ENCODE data around the gene ADAMTS4.

ADAMTS4 gene

DNA sequence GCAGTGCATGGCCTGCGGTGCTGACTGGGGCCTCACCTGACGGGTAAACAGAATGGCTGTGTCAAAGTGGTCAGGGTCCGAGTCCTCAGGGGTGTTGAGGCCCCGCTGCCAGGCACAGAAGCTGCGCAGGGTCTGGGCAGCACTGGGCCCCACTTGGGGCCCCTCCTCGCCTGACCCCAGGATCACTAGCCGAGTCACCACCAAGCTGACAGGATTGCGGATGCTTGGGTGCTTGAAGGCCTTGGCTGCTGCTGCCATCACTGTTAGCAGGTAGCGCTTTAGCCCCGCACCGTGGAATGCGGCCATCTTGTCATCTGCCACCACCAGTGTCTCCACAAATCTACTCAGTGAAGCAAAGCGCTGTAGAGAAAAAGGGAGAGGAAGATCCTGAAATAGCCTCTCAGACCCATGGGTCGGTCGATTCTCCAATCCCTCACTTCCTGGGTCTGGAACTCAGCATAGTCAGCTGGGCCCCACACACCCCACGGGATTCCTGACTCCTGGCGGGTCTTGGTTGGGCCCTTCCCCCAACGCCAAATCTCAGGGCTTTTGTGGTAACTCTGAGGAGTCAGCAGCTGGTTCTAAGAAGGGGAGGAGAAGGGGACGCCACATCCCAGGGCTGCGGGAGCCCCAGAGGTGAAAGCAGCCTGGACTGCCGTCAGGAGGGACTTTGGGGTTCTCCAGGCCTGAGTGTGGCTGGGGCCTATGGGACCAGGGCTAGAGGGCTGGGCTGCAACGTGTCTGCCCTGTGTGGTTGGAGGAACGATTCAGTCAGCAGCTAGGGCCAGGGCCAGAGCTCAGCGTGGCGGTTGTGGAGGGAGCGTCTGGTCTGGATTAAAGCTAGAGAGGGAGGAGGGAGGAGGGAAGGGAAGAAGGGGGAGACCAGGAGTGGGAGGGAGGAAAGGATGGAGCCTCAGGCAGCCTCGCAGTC is 2.1 kb downstream of the ADAMTS4 start:
- H3K27me3 ChIP-seq (ENCODE audit: control insufficient read depth, low read length): no peaks in the 10 kb centered on the region
- H3K4me2 ChIP-seq (ENCODE audit: low read length): no peak overlapping the region
- no peaks in the 10 kb centered on the region for H4K20me1 ChIP-seq (ENCODE audit: control insufficient read depth, insufficient read depth, low read depth, low read length)
- 0 out of 2 replicates have a peak, but pooled peaks cover 3% of the 10 kb centered on the region for H3F3A ChIP-seq (ENCODE audit: control insufficient read depth, insufficient read depth)
- no peak overlapping the region for H3K4me3 ChIP-seq (ENCODE audit: low read length)
- TF ChIP-seq, protein P1, sequence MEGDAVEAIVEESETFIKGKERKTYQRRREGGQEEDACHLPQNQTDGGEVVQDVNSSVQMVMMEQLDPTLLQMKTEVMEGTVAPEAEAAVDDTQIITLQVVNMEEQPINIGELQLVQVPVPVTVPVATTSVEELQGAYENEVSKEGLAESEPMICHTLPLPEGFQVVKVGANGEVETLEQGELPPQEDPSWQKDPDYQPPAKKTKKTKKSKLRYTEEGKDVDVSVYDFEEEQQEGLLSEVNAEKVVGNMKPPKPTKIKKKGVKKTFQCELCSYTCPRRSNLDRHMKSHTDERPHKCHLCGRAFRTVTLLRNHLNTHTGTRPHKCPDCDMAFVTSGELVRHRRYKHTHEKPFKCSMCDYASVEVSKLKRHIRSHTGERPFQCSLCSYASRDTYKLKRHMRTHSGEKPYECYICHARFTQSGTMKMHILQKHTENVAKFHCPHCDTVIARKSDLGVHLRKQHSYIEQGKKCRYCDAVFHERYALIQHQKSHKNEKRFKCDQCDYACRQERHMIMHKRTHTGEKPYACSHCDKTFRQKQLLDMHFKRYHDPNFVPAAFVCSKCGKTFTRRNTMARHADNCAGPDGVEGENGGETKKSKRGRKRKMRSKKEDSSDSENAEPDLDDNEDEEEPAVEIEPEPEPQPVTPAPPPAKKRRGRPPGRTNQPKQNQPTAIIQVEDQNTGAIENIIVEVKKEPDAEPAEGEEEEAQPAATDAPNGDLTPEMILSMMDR (IDR thresholded peaks at IDR 0.05; ENCODE audit: low read depth, low read length, poor library complexity, severe bottlenecking): no peak
- no peak for TF ChIP-seq EZH2phosphoT487 (IDR thresholded peaks at IDR 0.05; ENCODE audit: borderline replicate concordance, low read length)
- H3K4me1 ChIP-seq (ENCODE audit: control insufficient read depth, low read length): peaks cover 46% of the 10 kb centered on the region
- no peaks in the 10 kb centered on the region for H3K36me3 ChIP-seq (ENCODE audit: control insufficient read depth, low read length)
- no peak overlapping the region for H3K27ac ChIP-seq (ENCODE audit: low read depth, low read length)
- no peaks in the 10 kb centered on the region for H3K9me2 ChIP-seq (replicated peaks; ENCODE audit: control insufficient read depth, low read length)
- no peaks in the 10 kb centered on the region for H3K79me2 ChIP-seq (ENCODE audit: control insufficient read depth, low read length)
- no peaks in the 10 kb centered on the region for H3K9me3 ChIP-seq (ENCODE audit: control insufficient read depth, insufficient read depth, low read length)

DNA sequence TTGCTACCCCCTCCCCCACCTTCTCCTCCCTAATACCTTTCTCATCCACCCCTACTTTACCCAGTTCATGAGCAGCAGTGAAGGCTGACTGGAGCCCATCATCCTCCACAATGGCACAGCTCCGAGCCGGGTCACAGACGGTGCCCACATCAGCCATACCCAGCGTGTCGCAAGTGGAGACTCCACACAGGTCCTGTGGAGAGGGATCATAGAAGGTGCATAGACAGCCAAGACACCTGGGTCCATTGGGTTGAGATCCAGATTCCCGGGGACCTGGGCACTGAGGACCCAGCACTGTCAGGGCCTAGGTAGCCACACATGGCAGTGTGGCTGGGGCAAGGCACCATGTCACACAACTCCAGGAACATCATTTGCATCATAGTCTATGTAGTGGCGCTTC is 2.7 kb downstream of the ADAMTS4 start:
- H3F3A ChIP-seq (ENCODE audit: control insufficient read depth, insufficient read depth): 0 out of 2 replicates have a peak, but pooled peaks cover 3% of the 10 kb centered on the region
- no peaks in the 10 kb centered on the region for H3K9me2 ChIP-seq (replicated peaks; ENCODE audit: control insufficient read depth, low read length)
- H4K20me1 ChIP-seq (ENCODE audit: control insufficient read depth, insufficient read depth, low read depth, low read length): no peaks in the 10 kb centered on the region
- H3K4me1 ChIP-seq (ENCODE audit: control insufficient read depth, low read length): peaks cover 39% of the 10 kb centered on the region
- H3K27ac ChIP-seq (ENCODE audit: low read depth, low read length): no peak overlapping the region
- no peak overlapping the region for H3K4me3 ChIP-seq (ENCODE audit: low read length)
- no peaks in the 10 kb centered on the region for H3K27me3 ChIP-seq (ENCODE audit: control insufficient read depth, low read length)
- H3K9me3 ChIP-seq (ENCODE audit: control insufficient read depth, insufficient read depth, low read length): no peaks in the 10 kb centered on the region
- H3K4me2 ChIP-seq (ENCODE audit: low read length): no peak overlapping the region
- no peaks in the 10 kb centered on the region for H3K79me2 ChIP-seq (ENCODE audit: control insufficient read depth, low read length)
- H3K36me3 ChIP-seq (ENCODE audit: control insufficient read depth, low read length): no peaks in the 10 kb centered on the region
- TF ChIP-seq, protein P1 (IDR thresholded peaks at IDR 0.05; ENCODE audit: low read depth, low read length, poor library complexity, severe bottlenecking): no peak

- no peaks in the 10 kb centered on the region for H3K9me3 ChIP-seq (ENCODE audit: control insufficient read depth, insufficient read depth, low read length)
- H3K27ac ChIP-seq (ENCODE audit: low read depth, low read length): peak overlapping the region; percentile 34
- no peaks in the 10 kb centered on the region for H3K79me2 ChIP-seq (ENCODE audit: control insufficient read depth, low read length)
- peak overlapping the region; percentile 31 for H3K4me3 ChIP-seq (ENCODE audit: low read length)
- H3K4me2 ChIP-seq (ENCODE audit: low read length): peak overlapping the region; percentile 51
- H3K4me1 ChIP-seq (ENCODE audit: control insufficient read depth, low read length): peaks cover 30% of the 10 kb centered on the region
- no peak for TF ChIP-seq EZH2phosphoT487 (IDR thresholded peaks at IDR 0.05; ENCODE audit: borderline replicate concordance, low read length)
- TF ChIP-seq, protein P1 (IDR thresholded peaks at IDR 0.05; ENCODE audit: low read depth, low read length, poor library complexity, severe bottlenecking): no peak
- no peaks in the 10 kb centered on the region for H3K36me3 ChIP-seq (ENCODE audit: control insufficient read depth, low read length)
- H3K27me3 ChIP-seq (ENCODE audit: control insufficient read depth, low read length): no peaks in the 10 kb centered on the region
- H3F3A ChIP-seq (ENCODE audit: control insufficient read depth, insufficient read depth): 0 out of 2 replicates have a peak, but pooled peaks cover 3% of the 10 kb centered on the region
- no peaks in the 10 kb centered on the region for H4K20me1 ChIP-seq (ENCODE audit: control insufficient read depth, insufficient read depth, low read depth, low read length)
- no peaks in the 10 kb centered on the region for H3K9me2 ChIP-seq (replicated peaks; ENCODE audit: control insufficient read depth, low read length)
These were observed 3.7 kb downstream of the ADAMTS4 start for GRCh38 chr1:161195171-161195570.

All from DOHH2 (cell line).